SIG-M5 (cell line): ENCODE results near the gene CELF2.

Experiments
- DNase-seq: peaks from one replicate; lab custom pipeline; 2025; lab: John Stamatoyannopoulos, UW

CELF2 gene

GRCh38 chr10:11250304-11250703, 232.6 kb downstream of the CELF2 start:
- no peak for DNase-seq

- no peak for DNase-seq
Measured at GRCh38 chr10:11252887-11253286, 235.2 kb downstream of the CELF2 start.

- no peak for DNase-seq
Measured at GRCh38 chr10:11253385-11254002, 235.8 kb downstream of the CELF2 start.

- DNase-seq: no peak
Measured at GRCh38 chr10:11255156-11255555, 237.5 kb downstream of the CELF2 start.

GRCh38 chr10:11255796-11256444, 238.2 kb downstream of the CELF2 start:
- DNase-seq: no peak

- no peak for DNase-seq
Measured at GRCh38 chr10:11256896-11257295, 239.2 kb downstream of the CELF2 start.

GRCh38 chr10:11257440-11258090, 239.9 kb downstream of the CELF2 start:
- DNase-seq: no peak

GRCh38 chr10:11260170-11260569, 242.5 kb downstream of the CELF2 start:
- DNase-seq: no peak

GRCh38 chr10:11261143-11261542, 243.5 kb downstream of the CELF2 start:
- no peak for DNase-seq

- no peak for DNase-seq
Measured at GRCh38 chr10:11261687-11262493, 244.2 kb downstream of the CELF2 start.

GRCh38 chr10:11262494-11263345, 245.0 kb downstream of the CELF2 start:
- no peak for DNase-seq

GRCh38 chr10:11263767-11264166, 246.1 kb downstream of the CELF2 start:
- no peak for DNase-seq

GRCh38 chr10:11264296-11265048, 246.8 kb downstream of the CELF2 start:
- DNase-seq: no peak

GRCh38 chr10:11265484-11265883, 247.8 kb downstream of the CELF2 start:
- no peak for DNase-seq

GRCh38 chr10:11266426-11266825, 248.8 kb downstream of the CELF2 start:
- no peak for DNase-seq

- DNase-seq: no peak
Measured at GRCh38 chr10:11270135-11270857, 252.6 kb downstream of the CELF2 start.

- no peak for DNase-seq
Measured at GRCh38 chr10:11270858-11271179, 253.1 kb downstream of the CELF2 start.

- DNase-seq: no peak
Measured at GRCh38 chr10:11272915-11273389, 255.3 kb downstream of the CELF2 start.

GRCh38 chr10:11274452-11274851, 256.8 kb downstream of the CELF2 start:
- no peak for DNase-seq

- no peak for DNase-seq
Measured at GRCh38 chr10:11275651-11276050, 258.0 kb downstream of the CELF2 start.
